Epithelial cell of esophagus (primary cell): ENCODE results near the gene ELL.

Source experiments
- DNase-seq: peaks from one replicate; pipeline ENCODE4 v3.0.0; 2010; ENCODE audit warnings: low read depth
- H3K4me3 ChIP-seq: 2 replicates; pipeline ENCODE4 v1.5.1; 2011; ENCODE audit warnings: mild to moderate bottlenecking, low read length, control low read depth
- TF ChIP-seq, protein P1 (sequence below): IDR thresholded peaks from 2 replicates; pipeline ENCODE4 v1.5.1; 2011; ENCODE audit warnings: low read depth, mild to moderate bottlenecking, low read length, control low read depth, inconsistent platforms; ENCODE audit not compliant: insufficient read depth; ENCODE audit errors: missing control alignments

The ELL gene

DNA sequence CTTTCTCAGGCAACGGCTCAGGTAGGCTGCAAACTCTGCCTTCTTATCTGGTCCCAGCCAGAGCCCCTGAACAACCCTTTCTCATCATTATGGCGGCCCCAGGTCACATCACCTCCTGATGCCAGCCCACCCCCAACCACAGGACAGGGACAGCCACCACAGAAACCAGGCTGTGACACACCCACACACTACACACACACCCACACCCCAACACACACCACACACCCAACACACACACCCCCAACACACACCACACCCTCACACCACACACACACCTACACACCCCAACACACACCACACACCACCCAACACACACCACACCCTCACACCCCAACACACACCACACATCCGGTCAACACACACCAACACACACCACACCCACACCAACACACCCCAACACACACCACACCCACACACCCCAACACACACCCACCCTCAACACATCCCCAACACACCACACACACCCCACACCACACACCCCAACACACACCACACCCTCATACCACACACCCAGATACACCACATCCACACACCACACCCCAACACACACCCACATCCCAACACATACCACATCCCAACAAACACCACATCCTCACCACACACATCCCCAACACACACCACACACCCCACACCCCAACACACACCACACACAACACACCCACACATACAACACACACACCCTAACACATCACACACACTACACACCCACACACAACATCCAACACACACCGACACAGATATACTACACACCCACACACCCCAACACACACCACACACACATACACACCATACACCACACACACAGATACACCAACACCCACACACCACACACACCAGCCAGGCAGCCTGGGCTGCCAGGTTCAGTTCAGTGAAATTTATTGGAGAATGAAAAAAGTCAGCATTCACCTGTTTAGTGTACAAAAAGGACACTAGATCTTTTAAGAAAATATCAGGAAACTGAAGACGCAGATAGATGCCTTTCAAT, 79.8 kb downstream of the ELL start:
- TF ChIP-seq, protein P1, sequence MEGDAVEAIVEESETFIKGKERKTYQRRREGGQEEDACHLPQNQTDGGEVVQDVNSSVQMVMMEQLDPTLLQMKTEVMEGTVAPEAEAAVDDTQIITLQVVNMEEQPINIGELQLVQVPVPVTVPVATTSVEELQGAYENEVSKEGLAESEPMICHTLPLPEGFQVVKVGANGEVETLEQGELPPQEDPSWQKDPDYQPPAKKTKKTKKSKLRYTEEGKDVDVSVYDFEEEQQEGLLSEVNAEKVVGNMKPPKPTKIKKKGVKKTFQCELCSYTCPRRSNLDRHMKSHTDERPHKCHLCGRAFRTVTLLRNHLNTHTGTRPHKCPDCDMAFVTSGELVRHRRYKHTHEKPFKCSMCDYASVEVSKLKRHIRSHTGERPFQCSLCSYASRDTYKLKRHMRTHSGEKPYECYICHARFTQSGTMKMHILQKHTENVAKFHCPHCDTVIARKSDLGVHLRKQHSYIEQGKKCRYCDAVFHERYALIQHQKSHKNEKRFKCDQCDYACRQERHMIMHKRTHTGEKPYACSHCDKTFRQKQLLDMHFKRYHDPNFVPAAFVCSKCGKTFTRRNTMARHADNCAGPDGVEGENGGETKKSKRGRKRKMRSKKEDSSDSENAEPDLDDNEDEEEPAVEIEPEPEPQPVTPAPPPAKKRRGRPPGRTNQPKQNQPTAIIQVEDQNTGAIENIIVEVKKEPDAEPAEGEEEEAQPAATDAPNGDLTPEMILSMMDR = no peak
- no peak for DNase-seq
- H3K4me3 ChIP-seq = no peak overlapping the region

DNA sequence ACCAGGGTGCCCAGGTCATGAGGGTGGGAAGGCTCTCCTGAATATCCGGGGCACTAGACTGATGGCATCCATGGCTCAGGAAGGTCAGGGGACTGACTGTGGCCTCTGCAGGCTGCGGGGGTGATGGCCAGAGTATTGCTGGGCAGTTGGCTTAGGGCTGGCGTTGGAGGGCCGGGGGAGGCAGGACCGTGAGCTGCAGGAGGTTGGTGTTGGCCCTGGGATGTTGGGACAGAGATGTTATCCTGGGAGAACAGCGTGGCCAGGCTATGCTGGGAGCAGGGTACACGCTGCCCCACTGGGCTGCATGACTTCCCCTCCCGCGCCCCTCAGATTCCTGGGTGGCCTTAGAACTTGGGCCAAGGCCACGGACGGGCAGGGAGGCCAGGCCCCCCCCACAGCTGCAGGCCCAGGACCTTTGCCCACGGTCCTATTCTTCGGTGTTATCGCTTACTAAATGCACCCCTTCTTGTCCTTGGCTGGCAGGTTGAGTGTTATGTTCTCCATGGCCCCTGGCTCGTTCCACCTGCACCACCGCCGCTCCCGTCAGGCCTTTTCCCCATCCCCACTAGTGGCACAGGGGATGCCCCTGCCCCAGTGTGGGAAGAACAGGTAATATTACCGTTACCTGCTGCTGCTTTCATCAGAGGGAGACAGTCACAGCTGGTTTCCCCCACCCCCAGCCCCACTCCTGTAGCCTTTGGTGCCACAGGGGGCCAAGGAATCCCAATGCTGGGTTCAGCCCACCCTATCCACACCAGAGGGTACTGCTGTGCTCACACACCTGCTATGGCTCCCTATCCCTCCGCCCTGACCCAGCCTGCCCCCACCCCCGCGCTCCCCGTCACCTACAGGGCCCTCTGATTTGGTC, 80.7 kb downstream of the ELL start:
- TF ChIP-seq, protein P1 = no peak
- no peak for DNase-seq
- H3K4me3 ChIP-seq = no peak overlapping the region

GRCh38 chr19:18440415-18440877, 81.4 kb downstream of the ELL start:
- H3K4me3 ChIP-seq = no peak overlapping the region
- DNase-seq = peak; percentile 30
- TF ChIP-seq, protein P1 = no peak

GRCh38 chr19:18439910-18440237, 82.0 kb downstream of the ELL start:
- TF ChIP-seq, protein P1 = no peak
- no peak overlapping the region for H3K4me3 ChIP-seq
- DNase-seq = no peak

DNA sequence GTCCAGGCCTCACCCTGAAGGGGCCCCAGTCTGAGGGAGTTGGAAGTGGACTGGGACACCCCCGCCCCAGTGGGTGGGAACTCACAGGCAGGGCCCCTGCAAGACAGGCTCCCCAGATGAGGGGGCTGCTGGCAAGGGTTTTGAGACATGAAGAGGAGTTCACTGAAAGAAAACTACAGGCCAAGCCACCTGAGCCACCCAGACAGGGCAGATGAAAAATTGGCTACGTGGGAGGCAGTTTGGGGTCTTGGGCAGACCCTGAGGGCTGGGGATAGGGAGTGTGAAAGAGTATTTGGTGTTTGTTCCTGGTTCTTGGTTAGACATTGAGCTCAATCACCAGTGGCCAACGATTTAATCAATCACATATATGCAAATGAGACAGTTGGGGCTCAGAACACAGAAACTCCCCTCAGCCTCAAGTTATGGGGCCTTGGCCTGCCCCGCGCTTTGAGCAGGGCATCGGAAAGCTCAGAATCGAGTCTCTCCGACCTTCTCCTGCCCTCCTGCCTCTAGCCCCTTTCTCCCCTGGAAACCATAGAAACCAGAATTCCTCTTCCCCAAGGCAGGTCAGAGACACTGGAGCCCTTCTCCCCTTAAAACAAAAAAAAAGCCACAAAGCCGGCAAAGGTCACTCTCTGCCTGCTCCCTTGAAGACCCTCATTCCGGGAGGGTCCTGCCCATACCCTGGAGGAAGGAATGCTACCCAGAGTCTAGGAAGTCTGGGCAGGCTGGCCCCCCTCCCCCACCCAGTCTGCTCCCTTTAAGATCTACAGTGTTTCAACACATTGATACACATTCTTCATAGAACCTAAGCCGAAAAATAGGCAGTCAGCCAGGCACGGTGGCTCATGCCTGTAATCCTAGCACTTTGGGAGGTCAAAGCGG, 82.6 kb downstream of the ELL start:
- TF ChIP-seq, protein P1 = no peak
- peak; percentile 80 for DNase-seq
- no peak overlapping the region for H3K4me3 ChIP-seq

DNA sequence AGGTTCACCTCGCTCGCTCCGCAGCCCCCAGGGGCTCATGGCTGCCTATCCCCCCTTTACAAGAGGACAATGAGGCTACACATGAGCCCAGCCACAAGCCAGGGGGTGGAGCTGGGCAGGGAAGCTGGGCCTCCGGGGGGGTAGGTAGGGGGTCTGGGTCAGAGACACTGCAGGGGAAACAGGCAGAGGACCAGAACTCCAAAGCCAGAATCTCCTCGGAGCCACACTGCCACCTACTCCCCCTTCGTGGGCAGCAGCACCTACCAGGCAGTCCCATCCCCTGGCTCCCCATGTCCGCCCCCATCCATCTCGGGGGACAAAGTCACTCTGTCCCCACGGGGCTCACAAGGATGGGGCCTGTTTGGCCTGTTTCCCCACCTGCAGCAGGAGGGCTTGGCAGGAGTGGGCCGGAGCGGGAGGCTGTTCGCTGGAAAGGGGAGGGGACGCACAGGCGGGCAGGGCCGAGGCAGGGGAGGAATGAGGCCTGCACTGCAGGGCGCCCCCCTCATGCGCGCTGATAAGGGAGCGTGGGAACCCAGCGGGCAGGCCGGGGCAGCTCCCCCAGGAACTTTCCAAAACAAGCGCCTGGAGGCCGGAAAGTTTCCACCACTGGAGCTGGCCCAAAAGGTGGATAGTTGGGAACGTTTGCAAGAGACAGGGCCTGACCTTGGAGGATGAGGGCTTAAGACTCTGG, 83.4 kb downstream of the ELL start:
- H3K4me3 ChIP-seq = peak overlapping the region; percentile 49
- DNase-seq = peak; percentile 69
- TF ChIP-seq, protein P1 = no peak
